Frontal cortex (tissue), 1 donor: ENCODE measurements around the gene PTPRF. TPM values are rescaled to one million over a fixed set of nuclear protein-coding genes. Genes with fewer than 3 reads are reported as not detected.

Experiments
- total RNA-seq: library from RNA; depleted of rRNA; stranded (reverse); fragments of >200 nt; gene quantifications from one replicate; pipeline ENCODE4 v1.2.3, GENCODE V29; 2014

Gene PTPRF
- total RNA-seq, 1 donor from 2014 or later = 39.1 TPM

Other genes starting within 250 kb of the PTPRF start
- not detected for gene C1orf210, start 245.3 kb upstream of the PTPRF start, total RNA-seq
- gene TIE1, start 229.9 kb upstream of the PTPRF start, total RNA-seq = 6.9 TPM
- gene MPL, start 193.1 kb upstream of the PTPRF start, total RNA-seq = not detected
- 4.9 TPM for gene CDC20, start 171.9 kb upstream of the PTPRF start, total RNA-seq
- gene ELOVL1, start 162.9 kb upstream of the PTPRF start, total RNA-seq = 6.9 TPM
- 22.8 TPM for gene MED8, start 141.1 kb upstream of the PTPRF start, total RNA-seq
- gene SZT2, start 141.0 kb upstream of the PTPRF start, total RNA-seq = 19.2 TPM
- gene HYI, start 77.0 kb upstream of the PTPRF start, total RNA-seq = 27.3 TPM
- 53.4 TPM for gene KDM4A, start 119.3 kb downstream of the PTPRF start, total RNA-seq
- 34.2 TPM for gene ST3GAL3, start 176.7 kb downstream of the PTPRF start, total RNA-seq